RPMI8226 (cell line): Measurements from ENCODE around the gene MKNK2.
"Not testable (repeated sequence)": the region's sequence is repeated elsewhere in the genome, so short reads cannot be mapped to it uniquely, and the experiment has no call there.

Experiments
- DNase-seq: peaks from one replicate; pipeline ENCODE4 v3.0.0-alpha.2; 2015

MKNK2 gene

GRCh38 chr19:2050991-2051772, at the start of gene MKNK2:
Gene MKNK2 (minus strand): TSS chr19:2051244. CDS start chr19:2050851, 393 bp downstream.
- peak; percentile 92 for DNase-seq

- no peak for DNase-seq
These were observed 49.6 kb upstream of the MKNK2 start for GRCh38 chr19:2100719-2101061.

DNA sequence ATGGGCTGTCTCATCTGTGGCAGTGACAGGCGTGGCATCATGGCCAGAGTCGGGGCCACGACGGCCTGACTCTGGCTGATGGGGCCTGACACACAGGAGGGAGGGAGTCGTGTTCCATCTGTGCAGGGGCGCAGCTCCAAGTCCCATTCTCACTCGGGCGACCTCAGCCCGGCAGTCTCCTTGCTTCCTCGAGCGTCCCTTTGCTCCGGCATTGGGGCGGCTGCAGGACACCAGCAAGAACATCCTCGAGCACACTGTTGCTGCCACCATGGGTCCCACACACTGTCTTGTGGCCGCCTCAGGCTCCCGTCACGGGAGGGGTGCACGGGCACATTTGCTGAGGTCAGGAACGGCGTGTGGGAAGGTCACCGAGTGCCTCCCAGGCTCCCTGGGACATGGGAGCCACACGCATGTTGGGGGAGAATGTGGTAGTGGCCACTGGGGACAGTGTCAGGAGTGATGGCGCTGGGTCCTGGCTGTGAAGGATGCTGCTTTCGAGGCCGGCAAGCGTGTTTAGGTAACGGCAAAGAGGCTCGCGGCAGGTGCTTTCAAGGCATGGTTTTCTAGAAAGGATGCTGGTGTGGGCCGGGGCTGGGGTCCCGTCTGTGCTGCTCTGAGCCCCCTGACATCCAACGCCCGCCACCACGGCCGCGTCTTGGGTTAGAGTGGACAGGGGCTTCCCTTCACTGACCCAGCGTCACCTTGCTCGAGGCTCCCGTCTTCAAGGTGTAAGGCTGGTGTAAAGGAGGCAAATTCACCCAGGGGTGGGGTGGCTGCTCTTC, 49.1 kb upstream of the MKNK2 start:
- DNase-seq, result no peak

DNA sequence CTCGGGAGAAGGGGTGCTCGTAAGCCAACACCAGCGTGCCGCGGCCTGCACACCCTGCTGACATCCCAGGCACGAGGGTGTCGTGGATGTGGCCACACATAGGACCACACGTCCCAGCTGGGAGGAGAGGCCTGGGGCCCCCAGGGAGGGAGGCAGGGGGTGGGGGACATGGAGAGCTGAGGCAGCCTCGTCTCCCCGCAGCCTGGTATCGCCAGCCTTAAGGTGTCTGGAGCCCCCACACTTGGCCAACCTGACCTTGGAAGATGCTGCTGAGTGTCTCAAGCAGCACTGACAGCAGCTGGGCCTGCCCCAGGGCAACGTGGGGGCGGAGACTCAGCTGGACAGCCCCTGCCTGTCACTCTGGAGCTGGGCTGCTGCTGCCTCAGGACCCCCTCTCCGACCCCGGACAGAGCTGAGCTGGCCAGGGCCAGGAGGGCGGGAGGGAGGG, 48.0 kb upstream of the MKNK2 start:
- DNase-seq, result no peak

DNA sequence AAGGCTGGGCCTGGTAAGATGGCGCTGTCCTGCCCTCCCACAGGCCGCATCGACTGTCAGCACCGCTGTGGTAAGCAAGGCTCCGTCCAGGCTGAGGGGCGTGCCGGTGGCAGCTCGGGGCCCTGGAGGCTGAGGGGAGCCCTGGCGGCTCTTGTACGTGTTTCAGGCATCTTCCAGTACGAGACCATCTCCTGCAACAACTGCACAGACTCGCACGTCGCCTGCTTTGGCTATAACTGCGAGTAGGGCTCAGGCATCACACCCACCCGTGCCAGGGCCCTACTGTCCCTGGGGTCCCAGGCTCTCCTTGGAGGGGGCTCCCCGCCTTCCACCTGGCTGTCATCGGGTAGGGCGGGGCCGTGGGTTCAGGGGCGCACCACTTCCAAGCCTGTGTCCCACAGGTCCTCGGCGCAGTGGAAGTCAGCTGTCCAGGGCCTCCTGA, 46.9 kb upstream of the MKNK2 start:
- no peak for DNase-seq

DNA sequence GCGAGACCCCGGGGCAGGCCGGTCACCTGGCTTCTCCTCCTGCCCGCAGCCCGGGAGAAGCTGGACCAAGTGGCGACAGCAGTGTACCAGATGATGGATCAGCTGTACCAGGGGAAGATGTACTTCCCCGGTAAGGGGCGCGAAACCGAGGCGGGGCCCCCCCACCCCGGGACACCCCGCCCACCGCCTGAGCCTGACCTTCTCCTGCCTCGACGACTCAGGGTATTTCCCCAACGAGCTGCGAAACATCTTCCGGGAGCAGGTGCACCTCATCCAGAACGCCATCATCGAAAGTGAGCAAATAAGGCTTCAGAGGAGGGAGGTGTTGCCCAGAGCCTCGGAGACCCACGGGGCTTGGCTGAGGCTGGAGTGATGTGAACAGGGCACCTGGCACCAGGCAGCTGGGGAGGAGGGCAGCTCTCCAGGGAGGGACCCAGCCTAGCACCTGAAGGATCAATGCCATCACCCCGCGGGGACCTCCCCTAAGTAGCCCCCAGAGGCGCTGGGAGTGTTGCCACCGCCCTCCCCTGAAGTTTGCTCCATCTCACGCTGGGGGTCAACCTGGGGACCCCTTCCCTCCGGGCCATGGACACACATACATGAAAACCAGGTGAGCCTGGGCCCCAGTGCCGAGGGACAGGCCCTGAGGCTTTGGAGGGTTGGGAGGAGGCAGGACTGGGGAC, 46.3 kb upstream of the MKNK2 start:
- peak; percentile 55 for DNase-seq

DNA sequence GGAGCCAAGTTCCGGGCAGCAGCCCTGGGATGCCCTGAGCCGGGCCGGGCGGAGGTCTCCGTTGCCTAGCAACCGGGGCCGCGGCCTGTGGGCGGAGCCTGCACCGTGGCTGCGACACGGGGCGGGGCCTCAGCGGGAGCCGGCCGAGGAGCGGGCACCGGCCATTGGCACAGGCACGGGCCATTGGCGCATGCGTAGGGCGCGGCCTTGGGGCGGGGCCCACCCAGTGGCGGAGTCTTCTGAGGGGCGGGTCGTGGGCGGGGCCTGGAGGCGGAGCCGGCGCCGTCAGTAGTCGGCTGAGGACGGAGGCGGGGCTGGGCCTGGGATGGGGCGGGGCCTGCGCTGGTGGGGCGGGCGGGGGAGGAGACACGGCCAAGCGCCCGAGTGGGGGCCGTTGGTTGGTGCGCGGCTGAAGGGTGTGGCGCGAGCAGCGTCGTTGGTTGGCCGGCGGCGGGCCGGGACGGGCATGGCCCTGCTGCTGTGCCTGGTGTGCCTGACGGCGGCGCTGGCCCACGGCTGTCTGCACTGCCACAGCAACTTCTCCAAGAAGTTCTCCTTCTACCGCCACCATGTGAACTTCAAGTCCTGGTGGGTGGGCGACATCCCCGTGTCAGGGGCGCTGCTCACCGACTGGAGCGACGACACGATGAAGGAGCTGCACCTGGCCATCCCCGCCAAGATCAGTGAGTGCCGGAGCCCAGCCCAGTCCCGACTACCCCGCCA, 45.6 kb upstream of the MKNK2 start, which contains the start of gene IZUMO4:
IZUMO4 (plus strand) TSS at position 436 of the 723 bp plus-strand sequence; CDS start at position 467, 31 bp downstream.
- peak; percentile 98 for DNase-seq

- peak; percentile 94 for DNase-seq
These were observed 45.0 kb upstream of the MKNK2 start, which contains the start of gene MOB3A for GRCh38 chr19:2096034-2096479. Gene MOB3A (minus strand): TSS chr19:2096326. CDS start chr19:2078560, 17,766 bp downstream.

DNA sequence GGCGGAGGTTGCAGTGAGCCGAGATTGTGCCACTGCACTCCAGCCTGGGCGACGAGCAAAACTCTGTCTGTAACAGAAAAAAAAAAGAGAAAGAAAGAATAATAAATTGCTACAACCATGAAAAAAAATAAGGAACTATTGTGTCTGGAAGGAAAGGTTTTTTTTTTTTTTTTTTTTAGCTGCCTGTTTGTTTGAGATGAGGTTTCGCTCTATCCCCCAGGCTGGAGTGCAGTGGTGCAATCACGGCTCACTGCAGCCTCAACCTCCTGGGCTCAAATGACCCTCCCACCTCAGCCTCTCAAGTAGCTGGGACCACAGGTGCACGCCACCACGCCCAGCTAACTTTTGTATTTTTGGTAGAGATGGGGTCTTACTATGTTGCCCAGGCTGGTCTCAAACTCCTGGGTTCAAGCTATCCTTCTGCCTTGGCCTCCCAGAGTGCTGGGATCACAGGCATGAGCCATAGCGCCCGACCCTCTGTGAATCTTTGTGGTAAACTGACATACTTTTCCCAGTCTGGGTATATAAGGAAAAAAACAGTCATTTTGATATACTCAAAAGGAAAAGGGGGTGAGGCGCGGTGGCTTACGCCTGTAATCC, 41.0 kb upstream of the MKNK2 start:
- not testable (repeated sequence) for DNase-seq

DNA sequence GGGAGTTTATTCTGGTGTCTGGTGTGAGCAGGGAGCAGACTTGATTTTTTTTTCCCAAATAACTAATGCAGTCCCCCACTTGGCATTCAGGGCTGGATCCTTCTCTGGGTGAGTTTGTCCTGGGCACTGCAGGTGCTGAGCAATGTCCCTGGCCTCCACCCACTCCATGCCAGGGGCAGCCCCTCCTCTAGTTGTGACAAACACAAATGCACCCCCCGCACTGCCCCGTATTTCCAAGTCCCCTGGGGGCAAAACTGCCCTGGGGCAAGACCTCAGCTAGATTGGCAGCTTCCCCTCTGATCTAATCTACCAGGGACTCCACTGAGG, 38.6 kb upstream of the MKNK2 start:
- DNase-seq, result no peak

DNA sequence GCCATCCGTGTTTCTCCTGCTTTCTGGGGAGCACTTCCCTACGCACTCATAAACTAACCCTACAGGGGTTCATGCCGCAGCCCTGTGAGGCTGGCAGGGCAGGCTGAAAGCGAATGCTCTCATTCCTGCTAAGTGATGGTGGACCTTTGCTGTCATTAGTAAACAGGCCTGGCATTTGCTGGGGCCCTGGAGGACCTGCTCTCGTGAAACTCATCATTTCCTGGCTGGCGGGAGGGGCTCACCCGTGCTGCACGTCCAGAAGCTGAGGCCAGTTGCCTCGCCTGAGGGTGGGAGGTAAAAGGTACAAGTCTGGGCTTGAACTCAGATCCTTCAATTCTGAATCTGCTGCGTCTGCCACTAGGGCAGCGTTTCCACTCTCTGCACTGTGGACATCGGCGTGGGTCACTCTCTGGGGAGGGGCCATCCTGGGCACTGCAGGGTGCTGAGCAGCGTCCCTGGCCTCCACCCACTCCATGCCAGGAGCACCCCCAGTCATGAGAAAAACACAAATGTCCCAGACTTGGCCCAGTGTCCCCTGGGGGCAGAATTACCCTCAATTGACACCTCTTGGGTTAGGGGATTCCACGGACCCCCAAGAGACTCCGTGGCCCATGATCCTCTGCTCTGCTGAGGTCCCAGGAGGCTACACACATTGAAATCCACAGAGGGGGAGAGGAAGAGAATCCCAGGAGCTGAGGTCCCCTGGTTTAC, 38.1 kb upstream of the MKNK2 start:
- peak; percentile 69 for DNase-seq

DNA sequence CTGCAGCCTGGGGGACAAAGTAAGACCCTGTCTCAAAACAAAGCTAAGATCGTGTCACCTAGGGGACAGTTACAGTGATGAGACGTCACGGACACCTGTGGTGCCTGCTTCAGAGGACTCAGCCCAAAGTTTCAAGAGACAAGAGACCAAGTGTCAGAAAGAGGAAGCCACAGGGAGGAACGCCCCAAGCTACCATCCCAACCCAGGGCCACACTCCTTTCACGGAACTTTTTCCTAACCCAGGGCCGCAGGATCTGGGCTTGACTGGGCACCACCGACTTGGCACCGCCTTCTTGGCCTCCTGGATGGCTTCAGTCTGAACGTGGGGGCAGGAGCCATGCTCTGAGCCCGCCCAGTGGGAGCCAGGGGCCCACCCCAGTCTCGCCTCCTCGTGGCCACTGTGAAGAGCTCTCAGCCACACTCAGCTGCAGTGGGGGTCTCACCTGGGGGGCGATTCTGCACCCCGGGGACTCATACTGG, 36.6 kb upstream of the MKNK2 start:
- peak; percentile 78 for DNase-seq

- DNase-seq, result peak; percentile 62
These were observed 35.9 kb upstream of the MKNK2 start for GRCh38 chr19:2086695-2087620.

DNA sequence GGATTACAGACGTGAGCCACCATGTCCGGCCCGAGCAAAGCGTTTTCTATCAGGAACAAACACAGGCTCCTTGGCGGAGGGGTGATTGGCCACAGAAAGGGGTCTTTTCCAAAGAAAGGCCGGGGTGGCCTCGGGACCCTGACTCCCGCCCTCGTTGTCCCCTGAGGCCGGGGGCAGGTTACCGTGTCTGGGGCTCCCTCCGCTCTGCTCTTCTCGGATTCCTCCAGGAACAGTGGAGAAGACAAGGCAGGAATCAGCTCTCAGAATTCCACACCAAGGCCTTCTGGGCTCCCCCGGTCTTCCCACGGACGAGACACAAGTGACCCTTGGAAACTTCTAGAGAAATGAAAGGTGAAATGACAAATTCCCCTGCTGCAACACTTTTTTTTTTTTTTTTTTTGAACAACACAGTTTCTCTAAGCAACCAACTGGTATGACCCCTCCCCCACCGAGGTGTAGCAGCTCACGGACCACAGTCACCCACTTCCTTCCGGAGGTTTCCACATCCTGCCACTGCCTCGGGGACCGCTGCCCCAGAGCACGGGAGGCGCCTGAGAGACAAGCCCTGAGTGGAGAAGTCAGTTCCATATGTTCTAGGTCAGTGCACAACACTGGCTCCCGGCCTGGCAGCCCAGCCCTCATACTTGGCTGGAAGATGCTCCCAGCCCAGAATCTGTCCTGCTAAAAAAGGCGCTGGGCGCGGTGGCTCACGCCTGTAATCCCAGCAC, 34.1 kb upstream of the MKNK2 start:
- peak; percentile 98 for DNase-seq

GRCh38 chr19:2083174-2083854, 32.3 kb upstream of the MKNK2 start:
- peak; percentile 87 for DNase-seq

GRCh38 chr19:2081873-2082810, 31.1 kb upstream of the MKNK2 start:
- peak; percentile 66 for DNase-seq

DNA sequence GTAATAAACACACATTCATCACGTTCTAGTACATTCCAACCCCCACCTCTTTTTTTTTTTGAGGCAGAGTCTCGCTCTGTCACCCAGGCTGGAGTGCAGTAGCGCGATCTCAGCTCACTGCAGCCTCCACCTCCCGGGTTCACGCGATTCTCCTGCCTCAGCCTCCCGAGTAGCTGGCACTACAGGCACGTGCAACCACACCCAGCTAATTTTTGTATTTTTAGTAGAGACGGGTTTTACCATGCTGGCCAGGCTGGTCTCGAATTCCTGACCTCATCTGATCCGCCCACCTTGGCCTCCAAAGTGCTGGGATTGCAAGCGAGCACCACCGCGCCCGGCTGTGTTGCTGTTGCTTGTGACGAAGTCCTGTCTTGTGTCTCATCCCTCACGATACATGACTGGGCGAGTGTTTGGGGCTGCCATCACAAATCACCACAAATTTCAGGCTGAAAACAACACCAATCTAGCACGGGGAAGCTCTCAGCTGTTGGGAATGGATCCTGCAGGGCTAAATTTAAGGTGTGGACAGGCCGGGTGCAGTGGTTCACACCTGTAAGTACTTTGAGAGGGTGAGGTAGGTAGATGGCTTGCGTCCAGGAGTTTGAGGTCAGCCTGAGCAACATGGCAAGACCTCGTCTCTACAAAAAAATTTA, 29.4 kb upstream of the MKNK2 start:
- peak; percentile 71 for DNase-seq
